HEK293 (cell line): Measurements from ENCODE around the gene PDIA6.

ENCODE experiments used
- CTCF ChIA-PET: fragments of 350-600 bp; formaldehyde crosslinking; extraction: SDS; loops from one replicate; lab custom pipeline; 2021; ENCODE audit warnings: antibody characterized with exemption; lab: Yijun Ruan, JAX
- POLR2A ChIA-PET: fragments of 300-600 bp; formaldehyde crosslinking; extraction: SDS; loops from one replicate; lab custom pipeline; 2020; ENCODE audit warnings: antibody characterized with exemption, inconsistent platforms; lab: Yijun Ruan, JAX
- H3K27ac ChIP-seq: fragments of 200-500 bp; sonication (Bioruptor generic); 2 replicates; pipeline ENCODE4 v1.5.1; 2014; ENCODE audit warnings: low read depth, low read length, control low read depth, inconsistent platforms; ENCODE audit errors: extremely low read depth
- H3K36me3 ChIP-seq, 2 experiments: fragments of 200-500 bp in 1 of 2; sonication (Bioruptor generic) in 1 of 2; 1 replicate in 1 of 2; 2 replicates in 1 of 2; pipeline ENCODE4 v1.5.1; 2014 to 2017; ENCODE audit warnings: inconsistent platforms in 2 of 2, low read length in 2 of 2; ENCODE audit not compliant: control insufficient read depth in 2 of 2, insufficient read depth in 1 of 2
- H3K4me1 ChIP-seq: fragments of 200-500 bp; sonication (Bioruptor generic); 2 replicates; pipeline ENCODE4 v1.5.1; 2014; ENCODE audit warnings: mild to moderate bottlenecking, low read length, inconsistent platforms; ENCODE audit not compliant: control insufficient read depth, insufficient read depth
- H3K4me3 ChIP-seq: 2 replicates; pipeline ENCODE4 v1.5.1; 2011; ENCODE audit warnings: low read depth, mild to moderate bottlenecking, control low read depth, low read length, moderate library complexity
- H3K9me3 ChIP-seq: fragments of 200-500 bp; sonication (Bioruptor generic); 2 replicates; pipeline ENCODE4 v1.5.1; 2014; ENCODE audit warnings: low read depth, low read length, inconsistent platforms; ENCODE audit not compliant: control insufficient read depth, insufficient read depth
- GLI4 ChIP-seq: fragments of 450-650 bp; formaldehyde crosslinking; IDR thresholded peaks from 2 replicates; pipeline ENCODE4 v1.5.1; 2016; ENCODE audit warnings: missing biosample characterization, missing genetic modification characterization
- GLIS2 ChIP-seq: fragments of 450-650 bp; formaldehyde crosslinking; IDR thresholded peaks from 2 replicates; pipeline ENCODE4 v1.5.1; 2016; ENCODE audit warnings: missing biosample characterization, missing genetic modification characterization
- HOXC10 ChIP-seq: sonication (generic); formaldehyde crosslinking; IDR thresholded peaks from 2 replicates; pipeline ENCODE4 v1.8.1; 2023; ENCODE audit warnings: mild to moderate bottlenecking, missing genetic modification reagents
- KLF16 ChIP-seq: fragments of 450-650 bp; formaldehyde crosslinking; IDR thresholded peaks from 2 replicates; pipeline ENCODE4 v1.5.1; 2017; ENCODE audit warnings: missing biosample characterization, missing genetic modification characterization
- PRDM1 ChIP-seq: fragments of 450-650 bp; formaldehyde crosslinking; IDR thresholded peaks from 2 replicates; pipeline ENCODE4; 2016; ENCODE audit warnings: missing biosample characterization, missing genetic modification characterization
- ZNF174 ChIP-seq: fragments of 450-650 bp; formaldehyde crosslinking; IDR thresholded peaks from 2 replicates; pipeline ENCODE4 v1.5.0; 2017; ENCODE audit warnings: missing biosample characterization, mild to moderate bottlenecking, missing genetic modification characterization
- ZNF23 ChIP-seq: fragments of 450-650 bp; formaldehyde crosslinking; IDR thresholded peaks from 2 replicates; pipeline ENCODE4 v1.5.1; 2016; ENCODE audit warnings: missing biosample characterization, missing genetic modification characterization, borderline replicate concordance
- ZNF266 ChIP-seq: fragments of 450-650 bp; formaldehyde crosslinking; IDR thresholded peaks from 2 replicates; pipeline ENCODE4 v1.5.1; 2016; ENCODE audit warnings: missing biosample characterization, missing genetic modification characterization, low read depth
- ZNF341 ChIP-seq: fragments of 450-650 bp; formaldehyde crosslinking; IDR thresholded peaks from 2 replicates; pipeline ENCODE4; 2016; ENCODE audit warnings: low read depth, missing biosample characterization, missing genetic modification characterization
- ZNF510 ChIP-seq: fragments of 450-650 bp; formaldehyde crosslinking; IDR thresholded peaks from 2 replicates; pipeline ENCODE4 v1.5.1; 2018; ENCODE audit warnings: mild to moderate bottlenecking, missing genetic modification characterization, missing biosample characterization; ENCODE audit not compliant: insufficient replicate concordance
- ZNF530 ChIP-seq: fragments of 450-650 bp; formaldehyde crosslinking; IDR thresholded peaks from 2 replicates; pipeline ENCODE4 v1.5.1; 2016; ENCODE audit warnings: low read depth, missing biosample characterization, missing genetic modification characterization
- ZNF558 ChIP-seq: fragments of 450-650 bp; formaldehyde crosslinking; IDR thresholded peaks from 2 replicates; pipeline ENCODE4 v1.5.1; 2016; ENCODE audit warnings: missing biosample characterization, missing genetic modification characterization
- ZNF561 ChIP-seq: fragments of 450-650 bp; IDR thresholded peaks from 2 replicates; pipeline ENCODE4 v1.5.1; 2018; ENCODE audit warnings: missing biosample characterization, missing genetic modification characterization, borderline replicate concordance
- ZNF596 ChIP-seq: fragments of 450-650 bp; IDR thresholded peaks from 2 replicates; pipeline ENCODE4 v1.5.0; 2018; ENCODE audit warnings: missing biosample characterization, mild to moderate bottlenecking, missing genetic modification characterization, moderate library complexity
- ZNF600 ChIP-seq: fragments of 450-650 bp; formaldehyde crosslinking; IDR thresholded peaks from 2 replicates; pipeline ENCODE4 v1.5.1; 2016; ENCODE audit warnings: missing biosample characterization, missing genetic modification characterization
- ZNF677 ChIP-seq: fragments of 450-650 bp; IDR thresholded peaks from 2 replicates; pipeline ENCODE4 v1.5.0; 2018; ENCODE audit warnings: missing biosample characterization, mild to moderate bottlenecking, missing genetic modification characterization, moderate library complexity
- ZNF837 ChIP-seq: fragments of 450-650 bp; formaldehyde crosslinking; IDR thresholded peaks from 2 replicates; pipeline ENCODE4 v1.5.1; 2016; ENCODE audit warnings: missing biosample characterization, missing genetic modification characterization
- TF ChIP-seq, protein P1 (sequence below): fragments of 450-650 bp; formaldehyde crosslinking; IDR thresholded peaks from 2 replicates; pipeline ENCODE4 v1.5.1; 2017; ENCODE audit warnings: missing biosample characterization, missing genetic modification characterization
- TF ChIP-seq, protein P2 (sequence below): fragments of 450-650 bp; formaldehyde crosslinking; IDR thresholded peaks from 2 replicates; pipeline ENCODE4 v1.5.1; 2016; ENCODE audit warnings: missing biosample characterization, missing genetic modification characterization
- TF ChIP-seq, protein P3 (sequence below): fragments of 450-650 bp; formaldehyde crosslinking; conservative IDR thresholded peaks from 2 replicates; pipeline ENCODE4 v1.5.1; 2016; ENCODE audit warnings: low read depth, missing biosample characterization, missing genetic modification characterization
- TF ChIP-seq, protein P4 (sequence below): fragments of 450-650 bp; formaldehyde crosslinking; IDR thresholded peaks from 2 replicates; pipeline ENCODE4 v1.5.1; 2016; ENCODE audit warnings: missing biosample characterization, missing genetic modification characterization
- TF ChIP-seq, protein P5 (sequence below): fragments of 450-650 bp; formaldehyde crosslinking; IDR thresholded peaks from 2 replicates; pipeline ENCODE4 v1.5.1; 2016; ENCODE audit warnings: missing biosample characterization, missing genetic modification characterization

Gene PDIA6

DNA sequence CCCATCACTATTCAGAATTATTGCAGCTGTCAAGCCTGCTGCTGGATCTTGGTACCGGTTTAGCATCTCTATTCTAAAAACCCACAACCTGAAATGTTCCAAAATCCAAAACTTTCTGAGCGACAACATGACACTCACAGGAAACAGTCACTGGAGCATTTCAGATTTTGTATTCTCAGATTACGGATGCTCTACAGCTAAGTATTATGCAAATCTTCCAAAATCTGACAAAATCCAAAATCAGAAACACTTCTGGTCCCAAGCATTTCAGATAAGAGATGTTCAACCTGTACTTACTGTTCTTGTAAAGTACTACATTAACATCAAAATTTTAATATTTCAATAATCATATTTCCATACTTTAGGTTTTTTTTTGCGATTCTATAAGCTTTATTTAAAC lies 12.4 kb downstream of the PDIA6 start (continued):
- TF ChIP-seq, protein P1, sequence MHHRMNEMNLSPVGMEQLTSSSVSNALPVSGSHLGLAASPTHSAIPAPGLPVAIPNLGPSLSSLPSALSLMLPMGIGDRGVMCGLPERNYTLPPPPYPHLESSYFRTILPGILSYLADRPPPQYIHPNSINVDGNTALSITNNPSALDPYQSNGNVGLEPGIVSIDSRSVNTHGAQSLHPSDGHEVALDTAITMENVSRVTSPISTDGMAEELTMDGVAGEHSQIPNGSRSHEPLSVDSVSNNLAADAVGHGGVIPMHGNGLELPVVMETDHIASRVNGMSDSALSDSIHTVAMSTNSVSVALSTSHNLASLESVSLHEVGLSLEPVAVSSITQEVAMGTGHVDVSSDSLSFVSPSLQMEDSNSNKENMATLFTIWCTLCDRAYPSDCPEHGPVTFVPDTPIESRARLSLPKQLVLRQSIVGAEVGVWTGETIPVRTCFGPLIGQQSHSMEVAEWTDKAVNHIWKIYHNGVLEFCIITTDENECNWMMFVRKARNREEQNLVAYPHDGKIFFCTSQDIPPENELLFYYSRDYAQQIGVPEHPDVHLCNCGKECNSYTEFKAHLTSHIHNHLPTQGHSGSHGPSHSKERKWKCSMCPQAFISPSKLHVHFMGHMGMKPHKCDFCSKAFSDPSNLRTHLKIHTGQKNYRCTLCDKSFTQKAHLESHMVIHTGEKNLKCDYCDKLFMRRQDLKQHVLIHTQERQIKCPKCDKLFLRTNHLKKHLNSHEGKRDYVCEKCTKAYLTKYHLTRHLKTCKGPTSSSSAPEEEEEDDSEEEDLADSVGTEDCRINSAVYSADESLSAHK (tag by site-specific recombination), result no peak
- TF ChIP-seq PRDM1 (no peak), ZNF266 (tag by site-specific recombination) (no peak), ZNF558 (tag by site-specific recombination) (no peak), ZNF837 (tag by site-specific recombination) (no peak)
- TF ChIP-seq, protein P2, sequence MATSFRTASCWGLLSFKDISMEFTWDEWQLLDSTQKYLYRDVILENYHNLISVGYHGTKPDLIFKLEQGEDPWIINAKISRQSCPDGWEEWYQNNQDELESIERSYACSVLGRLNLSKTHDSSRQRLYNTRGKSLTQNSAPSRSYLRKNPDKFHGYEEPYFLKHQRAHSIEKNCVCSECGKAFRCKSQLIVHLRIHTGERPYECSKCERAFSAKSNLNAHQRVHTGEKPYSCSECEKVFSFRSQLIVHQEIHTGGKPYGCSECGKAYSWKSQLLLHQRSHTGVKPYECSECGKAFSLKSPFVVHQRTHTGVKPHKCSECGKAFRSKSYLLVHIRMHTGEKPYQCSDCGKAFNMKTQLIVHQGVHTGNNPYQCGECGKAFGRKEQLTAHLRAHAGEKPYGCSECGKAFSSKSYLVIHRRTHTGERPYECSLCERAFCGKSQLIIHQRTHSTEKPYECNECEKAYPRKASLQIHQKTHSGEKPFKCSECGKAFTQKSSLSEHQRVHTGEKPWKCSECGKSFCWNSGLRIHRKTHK (tag by site-specific recombination), result no peak

DNA sequence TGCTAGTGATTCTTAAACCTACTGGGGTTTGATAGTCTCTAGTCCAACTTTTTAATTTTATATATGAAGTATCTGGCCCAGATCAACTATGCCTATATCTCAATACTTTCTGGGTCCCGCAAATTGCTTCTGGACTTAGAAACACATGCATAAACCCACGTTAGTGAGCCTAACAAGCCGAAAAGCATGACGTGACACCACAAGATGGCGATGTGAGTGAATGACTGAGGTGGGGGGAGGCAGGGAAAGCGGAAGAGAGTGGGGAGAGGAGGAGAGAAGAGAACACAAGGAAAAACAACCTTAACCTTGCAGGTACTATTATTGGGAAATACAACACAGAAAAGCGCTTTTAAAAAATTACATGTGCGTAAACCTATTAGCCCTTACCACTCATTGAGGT lies 13.8 kb downstream of the PDIA6 start:
- Histone ChIP-seq H3K4me3 (no peak overlapping the region), H3K4me1 (no peaks in the 10 kb centered on the region), H3K9me3 (no peaks in the 10 kb centered on the region), H3K27ac (no peak overlapping the region), H3K36me3 (peaks cover 22 to 73% of the 10 kb centered on the region in 2 experiments)
- TF ChIP-seq ZNF677 (tag by site-specific recombination), result no peak
- TF ChIP-seq ZNF174 (tag by site-specific recombination), result no peak
- no peak for TF ChIP-seq KLF16 (tag by site-specific recombination)
- TF ChIP-seq ZNF341, result no peak
- POLR2A ChIA-PET, result no interaction called here
- CTCF ChIA-PET, result interaction anchor here (1.5 kb wide), 1 partner anchor 18 kb away, joined by 5 read pairs; no protein-coding TSS in a partner anchor

DNA sequence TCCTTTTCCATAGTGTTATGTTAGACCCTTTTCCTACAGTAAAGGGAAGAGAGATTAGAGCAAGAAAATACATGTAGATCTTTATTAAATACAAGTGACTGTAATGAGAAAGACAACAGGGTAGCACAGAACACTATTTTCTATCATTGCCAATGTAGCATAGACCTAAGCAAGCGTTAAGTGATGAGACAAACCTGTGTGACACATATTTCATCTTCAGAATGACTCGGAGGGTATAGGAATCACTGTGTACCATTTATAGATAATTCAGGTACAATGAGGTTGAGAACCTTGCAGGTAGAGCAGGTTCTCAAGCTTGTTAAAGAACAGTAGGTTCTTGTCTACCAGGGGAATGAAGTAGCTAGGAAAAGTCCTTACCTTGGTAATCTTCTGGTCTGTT lies 15.9 kb downstream of the PDIA6 start:
- POLR2A ChIA-PET, result no interaction called here
- H3K4me3 ChIP-seq, result no peak overlapping the region
- CTCF ChIA-PET, result no interaction called here
- no peaks in the 10 kb centered on the region for H3K9me3 ChIP-seq
- no peak overlapping the region for H3K27ac ChIP-seq
- no peak for TF ChIP-seq ZNF510 (tag by site-specific recombination)
- no peak for TF ChIP-seq ZNF530
- no peak for TF ChIP-seq GLI4 (tag by site-specific recombination)
- TF ChIP-seq, protein P3, sequence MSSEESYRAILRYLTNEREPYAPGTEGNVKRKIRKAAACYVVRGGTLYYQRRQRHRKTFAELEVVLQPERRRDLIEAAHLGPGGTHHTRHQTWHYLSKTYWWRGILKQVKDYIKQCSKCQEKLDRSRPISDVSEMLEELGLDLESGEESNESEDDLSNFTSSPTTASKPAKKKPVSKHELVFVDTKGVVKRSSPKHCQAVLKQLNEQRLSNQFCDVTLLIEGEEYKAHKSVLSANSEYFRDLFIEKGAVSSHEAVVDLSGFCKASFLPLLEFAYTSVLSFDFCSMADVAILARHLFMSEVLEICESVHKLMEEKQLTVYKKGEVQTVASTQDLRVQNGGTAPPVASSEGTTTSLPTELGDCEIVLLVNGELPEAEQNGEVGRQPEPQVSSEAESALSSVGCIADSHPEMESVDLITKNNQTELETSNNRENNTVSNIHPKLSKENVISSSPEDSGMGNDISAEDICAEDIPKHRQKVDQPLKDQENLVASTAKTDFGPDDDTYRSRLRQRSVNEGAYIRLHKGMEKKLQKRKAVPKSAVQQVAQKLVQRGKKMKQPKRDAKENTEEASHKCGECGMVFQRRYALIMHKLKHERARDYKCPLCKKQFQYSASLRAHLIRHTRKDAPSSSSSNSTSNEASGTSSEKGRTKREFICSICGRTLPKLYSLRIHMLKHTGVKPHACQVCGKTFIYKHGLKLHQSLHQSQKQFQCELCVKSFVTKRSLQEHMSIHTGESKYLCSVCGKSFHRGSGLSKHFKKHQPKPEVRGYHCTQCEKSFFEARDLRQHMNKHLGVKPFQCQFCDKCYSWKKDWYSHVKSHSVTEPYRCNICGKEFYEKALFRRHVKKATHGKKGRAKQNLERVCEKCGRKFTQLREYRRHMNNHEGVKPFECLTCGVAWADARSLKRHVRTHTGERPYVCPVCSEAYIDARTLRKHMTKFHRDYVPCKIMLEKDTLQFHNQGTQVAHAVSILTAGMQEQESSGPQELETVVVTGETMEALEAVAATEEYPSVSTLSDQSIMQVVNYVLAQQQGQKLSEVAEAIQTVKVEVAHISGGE, result no peak
- no peak for TF ChIP-seq ZNF23 (tag by site-specific recombination)
- TF ChIP-seq, protein P4, sequence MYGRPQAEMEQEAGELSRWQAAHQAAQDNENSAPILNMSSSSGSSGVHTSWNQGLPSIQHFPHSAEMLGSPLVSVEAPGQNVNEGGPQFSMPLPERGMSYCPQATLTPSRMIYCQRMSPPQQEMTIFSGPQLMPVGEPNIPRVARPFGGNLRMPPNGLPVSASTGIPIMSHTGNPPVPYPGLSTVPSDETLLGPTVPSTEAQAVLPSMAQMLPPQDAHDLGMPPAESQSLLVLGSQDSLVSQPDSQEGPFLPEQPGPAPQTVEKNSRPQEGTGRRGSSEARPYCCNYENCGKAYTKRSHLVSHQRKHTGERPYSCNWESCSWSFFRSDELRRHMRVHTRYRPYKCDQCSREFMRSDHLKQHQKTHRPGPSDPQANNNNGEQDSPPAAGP, result no peak
- TF ChIP-seq ZNF561 (tag by site-specific recombination), result no peak
- no peak for TF ChIP-seq ZNF596 (tag by site-specific recombination)
- TF ChIP-seq GLIS2, result no peak
- TF ChIP-seq ZNF600 (tag by site-specific recombination), result no peak
- no peak for TF ChIP-seq HOXC10 (CRISPR knock-in tag)
- TF ChIP-seq, protein P5, sequence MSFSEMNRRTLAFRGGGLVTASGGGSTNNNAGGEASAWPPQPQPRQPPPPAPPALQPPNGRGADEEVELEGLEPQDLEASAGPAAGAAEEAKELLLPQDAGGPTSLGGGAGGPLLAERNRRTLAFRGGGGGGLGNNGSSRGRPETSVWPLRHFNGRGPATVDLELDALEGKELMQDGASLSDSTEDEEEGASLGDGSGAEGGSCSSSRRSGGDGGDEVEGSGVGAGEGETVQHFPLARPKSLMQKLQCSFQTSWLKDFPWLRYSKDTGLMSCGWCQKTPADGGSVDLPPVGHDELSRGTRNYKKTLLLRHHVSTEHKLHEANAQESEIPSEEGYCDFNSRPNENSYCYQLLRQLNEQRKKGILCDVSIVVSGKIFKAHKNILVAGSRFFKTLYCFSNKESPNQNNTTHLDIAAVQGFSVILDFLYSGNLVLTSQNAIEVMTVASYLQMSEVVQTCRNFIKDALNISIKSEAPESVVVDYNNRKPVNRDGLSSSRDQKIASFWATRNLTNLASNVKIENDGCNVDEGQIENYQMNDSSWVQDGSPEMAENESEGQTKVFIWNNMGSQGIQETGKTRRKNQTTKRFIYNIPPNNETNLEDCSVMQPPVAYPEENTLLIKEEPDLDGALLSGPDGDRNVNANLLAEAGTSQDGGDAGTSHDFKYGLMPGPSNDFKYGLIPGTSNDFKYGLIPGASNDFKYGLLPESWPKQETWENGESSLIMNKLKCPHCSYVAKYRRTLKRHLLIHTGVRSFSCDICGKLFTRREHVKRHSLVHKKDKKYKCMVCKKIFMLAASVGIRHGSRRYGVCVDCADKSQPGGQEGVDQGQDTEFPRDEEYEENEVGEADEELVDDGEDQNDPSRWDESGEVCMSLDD (tag by site-specific recombination), result no peak
- peaks cover 30 to 86% of the 10 kb centered on the region in 2 experiments for H3K36me3 ChIP-seq
- no peaks in the 10 kb centered on the region for H3K4me1 ChIP-seq
